ENCODE measurements around the gene EED.
A peak's percentile ranks its signal among the peaks of the same experiment; 100 is the strongest.
"Not testable (repeated sequence)": the region's sequence is repeated elsewhere in the genome, so short reads cannot be mapped to it uniquely, and the experiment has no call there.

The EED gene

GRCh38 chr11:86219311-86220193 is 25.0 kb upstream of the EED start:
- DNase-seq = no peak

GRCh38 chr11:86220653-86221052 is 23.9 kb upstream of the EED start:
- DNase-seq = no peak

GRCh38 chr11:86222081-86222480 is 22.5 kb upstream of the EED start:
- no peak for DNase-seq

GRCh38 chr11:86224575-86224974 is 20.0 kb upstream of the EED start:
- DNase-seq = not testable (repeated sequence)

GRCh38 chr11:86225344-86225743 is 19.2 kb upstream of the EED start:
- DNase-seq = not testable (repeated sequence)

GRCh38 chr11:86228269-86229038 is 16.1 kb upstream of the EED start:
- peak; percentile 75 for DNase-seq

GRCh38 chr11:86229039-86229330 is 15.6 kb upstream of the EED start:
- not testable (repeated sequence) for DNase-seq

- DNase-seq = no peak
Measured at GRCh38 chr11:86230179-86230804, 14.3 kb upstream of the EED start.

GRCh38 chr11:86230921-86231434 is 13.6 kb upstream of the EED start:
- DNase-seq = peak; percentile 75

GRCh38 chr11:86232556-86232955 is 12.0 kb upstream of the EED start:
- no peak for DNase-seq

- DNase-seq = no peak
Measured at GRCh38 chr11:86234831-86235461, 9.6 kb upstream of the EED start.

- DNase-seq = no peak
Measured at GRCh38 chr11:86237267-86237804, 7.2 kb upstream of the EED start.

- no peak for DNase-seq
Measured at GRCh38 chr11:86240164-86240563, 4.4 kb upstream of the EED start.

- DNase-seq = no peak
Measured at GRCh38 chr11:86241956-86242535, 2.5 kb upstream of the EED start.

GRCh38 chr11:86243396-86243795 is 1.2 kb upstream of the EED start:
- no peak for DNase-seq

GRCh38 chr11:86244063-86244521 is 461 bp upstream of the EED start:
- peak; percentile 94 for DNase-seq

- DNase-seq = peak; percentile 56
Measured at GRCh38 chr11:86245369-86246292, 1.1 kb downstream of the EED start.

GRCh38 chr11:86246293-86246675 is 1.7 kb downstream of the EED start:
- no peak for DNase-seq

GRCh38 chr11:86247608-86248007 is 3.1 kb downstream of the EED start:
- no peak for DNase-seq

GRCh38 chr11:86248609-86249008 is 4.1 kb downstream of the EED start:
- DNase-seq = peak; percentile 68
